Measurements from ENCODE around the gene DMRT3. TPM values are rescaled to one million over a fixed set of nuclear protein-coding genes. Genes with fewer than 3 reads are reported as not detected.

The DMRT3 gene
- total and polyA plus RNA-seq, 2 donors = 0.09 TPM; not detected in 1

DNA sequence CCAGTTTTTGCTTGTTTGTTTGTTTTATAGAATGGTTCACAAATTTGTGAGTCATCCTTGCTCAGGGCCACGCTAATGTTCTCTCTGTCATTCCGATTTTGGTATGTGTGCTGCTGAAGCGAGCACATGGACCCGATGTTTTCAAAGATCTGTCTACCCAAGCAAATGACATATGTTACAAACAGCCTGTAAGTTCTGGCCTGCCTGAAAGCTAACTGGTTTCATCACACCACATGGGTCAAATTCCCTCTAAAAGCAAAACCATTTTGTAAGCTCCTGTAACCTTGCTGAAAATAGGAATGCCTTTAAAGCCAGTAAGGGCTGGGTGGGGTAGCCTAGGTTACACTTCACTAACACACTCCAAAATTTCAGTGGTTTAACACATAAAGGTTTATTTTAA, 25.4 kb downstream of the DMRT3 start:
- H3K27ac ChIP-seq (ENCODE audit: low read depth) = no peak overlapping the region
- DNase-seq (ENCODE audit: extremely low spot score) = no peak
- H3K4me3 ChIP-seq (ENCODE audit: low read depth, low read length) = no peak overlapping the region
- H3K36me3 ChIP-seq (ENCODE audit: insufficient read depth) = no peaks in the 10 kb centered on the region
- H3K4me1 ChIP-seq (ENCODE audit: insufficient read depth) = no peaks in the 10 kb centered on the region
- 80% methylated on average over 4 of the region's 4 CpGs for WGBS

DNA sequence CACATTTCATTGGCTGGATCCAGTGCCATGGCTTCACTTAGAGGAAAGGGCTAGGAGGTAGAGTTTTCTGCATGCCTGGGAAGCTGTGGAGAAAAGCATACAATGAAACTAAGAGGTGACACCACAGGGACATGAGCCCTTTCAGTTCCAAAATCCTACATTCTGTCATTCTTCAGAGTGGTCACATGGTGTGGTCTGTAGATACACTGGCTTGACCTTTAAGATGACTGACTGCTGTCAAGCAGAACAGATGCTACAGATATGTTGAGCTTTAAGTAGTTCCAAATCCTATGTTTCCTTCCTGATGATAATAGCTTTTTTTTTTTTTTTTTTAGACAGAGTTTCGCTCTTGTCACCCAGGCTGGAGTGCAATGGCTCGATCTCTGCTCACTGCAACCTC, 26.2 kb downstream of the DMRT3 start:
- Histone ChIP-seq H3K36me3 (ENCODE audit: insufficient read depth) (no peaks in the 10 kb centered on the region), H3K4me1 (ENCODE audit: insufficient read depth) (no peaks in the 10 kb centered on the region), H3K27ac (ENCODE audit: low read depth) (no peak overlapping the region), H3K4me3 (ENCODE audit: low read depth, low read length) (no peak overlapping the region)
- DNase-seq (ENCODE audit: extremely low spot score) = no peak
- 90% methylated on average over 2 of the region's 2 CpGs for WGBS

DNA sequence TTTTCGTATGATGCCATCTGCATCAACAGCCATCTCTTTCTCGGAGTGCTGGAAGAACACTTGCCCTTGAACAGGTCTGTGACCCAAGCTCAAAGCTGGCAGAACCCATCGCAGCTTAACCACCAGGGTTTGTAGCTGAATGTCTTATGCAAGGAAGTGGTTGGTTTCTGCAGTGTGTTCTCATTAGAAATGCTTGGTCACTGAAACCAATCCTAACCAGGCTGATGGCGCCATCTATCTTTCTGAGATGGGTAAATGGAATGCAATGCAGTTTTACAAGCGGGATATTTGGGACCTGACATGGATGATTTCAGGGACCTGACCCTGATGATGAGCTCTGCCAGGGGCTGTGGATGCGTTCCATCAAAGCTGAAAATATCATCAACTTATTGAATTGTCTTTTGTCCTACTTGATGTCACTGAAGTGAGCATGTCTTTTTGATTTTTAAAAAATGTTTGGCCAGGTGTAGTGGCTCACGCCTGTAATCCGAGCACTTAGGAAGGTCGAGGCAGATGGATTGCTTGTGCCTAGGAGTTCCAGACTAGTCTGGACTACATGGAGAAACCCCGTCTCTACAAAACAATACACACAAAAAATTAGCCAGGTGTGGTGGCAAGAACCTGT, 28.7 kb downstream of the DMRT3 start:
- H3K36me3 ChIP-seq (ENCODE audit: insufficient read depth) = no peaks in the 10 kb centered on the region
- DNase-seq (ENCODE audit: extremely low spot score) = peak; percentile 8
- H3K4me1 ChIP-seq (ENCODE audit: insufficient read depth) = no peaks in the 10 kb centered on the region
- no peak overlapping the region for H3K4me3 ChIP-seq (ENCODE audit: low read depth, low read length)
- H3K27ac ChIP-seq (ENCODE audit: low read depth) = no peak overlapping the region
- WGBS = 59% methylated on average over 10 of the region's 10 CpGs

DNA sequence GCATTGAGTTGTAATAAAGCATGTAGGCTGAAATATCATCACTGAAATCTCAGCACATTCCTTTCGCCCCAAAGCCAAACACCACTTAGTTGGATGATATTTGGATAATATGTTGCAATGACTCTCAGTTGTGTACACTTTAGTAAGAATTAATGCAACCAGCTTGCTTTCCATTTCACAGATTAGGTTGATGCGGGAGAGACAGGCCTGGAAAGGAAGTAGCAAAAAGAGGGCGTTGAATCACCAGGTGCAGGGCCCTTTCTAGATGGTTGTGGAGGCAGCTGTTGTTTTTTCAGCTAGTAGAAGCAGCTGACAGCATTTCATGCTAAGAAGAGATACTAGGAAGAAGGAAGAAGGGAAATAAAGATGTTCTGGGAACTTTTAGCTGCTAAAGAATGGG, 30.9 kb downstream of the DMRT3 start:
- no peak overlapping the region for H3K4me3 ChIP-seq (ENCODE audit: low read depth, low read length)
- no peaks in the 10 kb centered on the region for H3K4me1 ChIP-seq (ENCODE audit: insufficient read depth)
- H3K36me3 ChIP-seq (ENCODE audit: insufficient read depth) = no peaks in the 10 kb centered on the region
- WGBS = 79% methylated on average over 3 of the region's 3 CpGs
- DNase-seq (ENCODE audit: extremely low spot score) = no peak
- H3K27ac ChIP-seq (ENCODE audit: low read depth) = no peak overlapping the region

DNA sequence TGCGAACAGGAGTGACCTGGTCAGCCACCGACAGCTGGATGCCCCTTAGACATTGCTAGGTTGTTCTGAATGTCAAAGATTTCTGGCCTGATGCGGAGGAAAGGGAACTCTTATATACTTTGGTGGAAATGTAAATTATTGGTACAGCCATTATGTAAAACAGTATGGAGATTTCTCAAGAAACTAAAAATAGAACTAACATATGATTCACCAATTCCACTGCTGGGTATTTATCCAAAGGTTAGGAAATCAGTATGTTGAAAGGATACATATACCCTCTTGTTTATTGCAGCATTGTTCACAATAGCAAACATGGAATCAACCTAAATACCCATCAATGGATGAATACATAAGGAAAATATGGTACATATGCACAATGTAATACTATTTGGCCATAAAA, 31.8 kb downstream of the DMRT3 start:
- Histone ChIP-seq H3K36me3 (ENCODE audit: insufficient read depth) (no peaks in the 10 kb centered on the region), H3K4me1 (ENCODE audit: insufficient read depth) (no peaks in the 10 kb centered on the region), H3K27ac (ENCODE audit: low read depth) (no peak overlapping the region), H3K4me3 (ENCODE audit: low read depth, low read length) (no peak overlapping the region)
- 85% methylated on average over 3 of the region's 3 CpGs for WGBS
- no peak for DNase-seq (ENCODE audit: extremely low spot score)

DNA sequence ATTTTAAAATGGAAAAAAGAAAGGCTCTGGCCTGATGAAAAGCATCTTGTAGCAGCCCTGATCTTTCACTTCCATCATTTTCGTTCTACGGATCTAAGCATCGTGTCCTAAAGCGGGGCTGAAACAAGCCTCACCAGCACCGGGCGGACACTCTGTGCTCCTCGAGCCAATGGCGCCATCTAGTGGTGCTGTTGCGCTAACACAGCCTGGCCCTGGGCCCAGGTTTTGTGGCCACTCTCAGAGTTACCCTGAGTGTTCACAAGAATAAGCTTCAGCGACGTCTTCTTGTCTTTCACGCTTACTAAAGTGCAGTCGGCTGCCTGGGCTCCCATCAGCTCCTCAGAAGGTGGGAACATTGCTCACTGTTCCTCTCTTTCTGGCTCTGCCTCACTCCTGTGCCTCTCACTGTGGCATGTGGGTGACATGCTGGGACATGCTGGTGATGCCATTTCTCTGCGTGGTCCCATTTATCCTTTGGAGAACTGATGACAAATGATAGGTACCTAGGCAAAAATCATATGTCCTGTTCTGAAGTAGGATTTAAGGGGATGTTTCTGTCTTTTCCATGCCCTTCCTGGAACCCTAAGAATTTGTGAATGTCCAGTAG, 32.7 kb downstream of the DMRT3 start:
- no peaks in the 10 kb centered on the region for H3K4me1 ChIP-seq (ENCODE audit: insufficient read depth)
- DNase-seq (ENCODE audit: extremely low spot score) = peak; percentile 42
- 9% methylated on average over 14 of the region's 14 CpGs for whole genome bisulfite sequencing
- no peak overlapping the region for H3K27ac ChIP-seq (ENCODE audit: low read depth)
- no peak overlapping the region for H3K4me3 ChIP-seq (ENCODE audit: low read depth, low read length)
- no peaks in the 10 kb centered on the region for H3K36me3 ChIP-seq (ENCODE audit: insufficient read depth)

DNA sequence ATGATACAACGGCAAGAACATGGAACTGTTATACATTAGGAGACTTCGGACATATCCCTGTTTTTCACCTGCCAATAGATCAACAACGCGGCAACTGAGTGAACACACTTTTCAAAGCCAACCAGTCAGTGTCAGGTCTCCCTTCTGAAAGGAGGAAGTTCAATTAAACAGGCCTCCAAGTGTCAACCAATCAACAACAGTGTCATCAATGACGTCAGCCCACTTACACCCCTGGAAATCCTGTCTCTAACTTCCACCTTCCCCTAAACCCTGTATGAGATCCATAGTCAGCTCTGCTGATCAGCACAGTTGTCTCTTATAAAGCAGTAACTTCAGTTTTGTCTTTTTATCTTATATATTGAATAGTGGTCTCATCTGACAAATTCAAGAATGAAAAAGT, 36.6 kb downstream of the DMRT3 start:
- no peak overlapping the region for H3K4me3 ChIP-seq (ENCODE audit: low read depth, low read length)
- no peaks in the 10 kb centered on the region for H3K4me1 ChIP-seq (ENCODE audit: insufficient read depth)
- no peak for DNase-seq (ENCODE audit: extremely low spot score)
- H3K27ac ChIP-seq (ENCODE audit: low read depth) = no peak overlapping the region
- H3K36me3 ChIP-seq (ENCODE audit: insufficient read depth) = no peaks in the 10 kb centered on the region
- WGBS = 71% methylated on average over 5 of the region's 5 CpGs

DNA sequence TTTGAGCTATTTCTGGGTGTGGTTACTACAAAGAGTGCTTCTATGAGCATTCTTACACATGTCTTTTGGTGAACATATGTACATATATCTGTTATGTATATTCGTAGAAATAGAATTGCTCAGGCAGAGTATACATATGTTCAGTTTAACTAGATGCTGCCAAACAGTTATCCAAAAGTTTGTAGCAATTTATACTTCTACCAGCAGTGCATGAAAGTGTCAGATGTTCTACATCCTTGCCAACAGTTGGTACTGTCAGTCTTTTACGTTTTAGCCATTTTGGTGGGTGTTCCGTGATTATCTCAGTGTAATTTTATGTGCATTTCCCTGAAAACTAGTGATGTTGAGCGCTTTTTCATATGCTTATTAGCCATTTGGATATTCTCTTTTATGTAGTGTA, 37.8 kb downstream of the DMRT3 start:
- Histone ChIP-seq H3K4me3 (ENCODE audit: low read depth, low read length) (no peak overlapping the region), H3K36me3 (ENCODE audit: insufficient read depth) (no peaks in the 10 kb centered on the region), H3K27ac (ENCODE audit: low read depth) (no peak overlapping the region), H3K4me1 (ENCODE audit: insufficient read depth) (no peaks in the 10 kb centered on the region)
- WGBS = 76% methylated on average over 4 of the region's 4 CpGs
- no peak for DNase-seq (ENCODE audit: extremely low spot score)

DNA sequence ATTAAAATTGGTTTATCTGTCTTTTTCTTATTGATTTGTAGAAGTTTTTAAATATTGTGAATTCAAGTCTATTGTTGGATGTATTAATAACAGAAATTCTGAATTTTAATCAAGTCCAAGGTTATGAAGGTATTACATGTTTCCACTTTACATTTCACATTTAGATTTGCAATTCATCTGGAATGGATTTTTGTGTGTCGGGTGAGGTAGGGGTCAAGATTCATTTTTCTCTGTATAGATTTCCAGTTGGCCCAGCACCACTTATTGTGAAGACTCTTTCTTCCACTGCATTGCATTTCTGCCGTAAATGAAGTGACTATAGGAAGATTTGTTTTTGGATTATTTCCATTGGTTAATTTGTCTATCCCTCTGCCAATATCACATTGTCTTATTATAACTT, 38.2 kb downstream of the DMRT3 start:
- 89% methylated on average over 2 of the region's 2 CpGs for WGBS
- H3K4me1 ChIP-seq (ENCODE audit: insufficient read depth) = no peaks in the 10 kb centered on the region
- no peak overlapping the region for H3K27ac ChIP-seq (ENCODE audit: low read depth)
- no peaks in the 10 kb centered on the region for H3K36me3 ChIP-seq (ENCODE audit: insufficient read depth)
- H3K4me3 ChIP-seq (ENCODE audit: low read depth, low read length) = no peak overlapping the region
- DNase-seq (ENCODE audit: extremely low spot score) = no peak

DNA sequence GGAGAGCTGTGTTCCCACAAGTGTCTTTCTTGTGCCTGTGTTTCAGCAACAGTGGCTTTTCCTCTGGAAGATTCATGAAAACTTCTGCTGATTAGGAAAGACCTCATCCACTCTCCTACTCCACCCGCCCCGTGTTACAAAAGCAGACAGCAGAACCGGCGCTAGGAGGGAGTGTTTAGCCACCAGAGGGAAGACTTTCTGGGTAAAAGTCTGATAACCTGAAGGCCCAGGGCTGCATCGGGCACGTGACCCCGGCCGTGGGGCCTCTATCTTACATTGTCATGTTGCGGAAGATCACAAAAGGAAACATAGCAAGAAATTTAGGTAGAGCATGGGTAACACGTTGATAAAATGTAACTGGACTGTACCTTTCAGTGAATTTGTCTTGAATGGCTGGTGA, 41.7 kb downstream of the DMRT3 start:
- DNase-seq (ENCODE audit: extremely low spot score) = no peak
- H3K4me1 ChIP-seq (ENCODE audit: insufficient read depth) = no peaks in the 10 kb centered on the region
- WGBS = 17% methylated on average over 10 of the region's 10 CpGs

DNA sequence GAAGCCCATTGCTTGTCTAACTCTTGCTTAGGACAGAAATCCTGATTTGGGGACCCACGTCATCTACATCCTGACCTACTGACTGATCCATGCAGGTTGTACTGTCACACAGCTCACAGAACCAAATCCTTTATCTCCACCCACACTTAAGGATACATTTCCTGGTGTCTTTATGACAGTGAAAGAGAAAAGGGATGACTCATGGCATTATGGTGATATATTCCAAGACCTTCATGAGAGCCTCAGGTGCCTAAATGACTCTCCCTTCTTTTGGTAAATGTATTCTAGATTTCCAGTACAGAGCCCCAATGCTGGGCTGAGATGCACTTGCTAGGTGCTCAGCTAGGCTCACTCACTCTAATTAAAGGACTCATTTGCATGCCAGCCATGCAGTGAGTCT, 47.7 kb downstream of the DMRT3 start:
- Histone ChIP-seq H3K4me3 (ENCODE audit: low read depth, low read length) (no peak overlapping the region), H3K27ac (ENCODE audit: low read depth) (no peak overlapping the region), H3K4me1 (ENCODE audit: insufficient read depth) (no peaks in the 10 kb centered on the region), H3K36me3 (ENCODE audit: insufficient read depth) (no peaks in the 10 kb centered on the region)
- DNase-seq (ENCODE audit: extremely low spot score) = no peak
- 86% methylated on average over 1 of the region's 1 CpG for WGBS

More for the DNA sequence above, 41.7 kb downstream of the DMRT3 start:
- no peak overlapping the region for H3K27ac ChIP-seq (ENCODE audit: low read depth)
- no peaks in the 10 kb centered on the region for H3K36me3 ChIP-seq (ENCODE audit: insufficient read depth)
- H3K4me3 ChIP-seq (ENCODE audit: low read depth, low read length) = no peak overlapping the region

DNA sequence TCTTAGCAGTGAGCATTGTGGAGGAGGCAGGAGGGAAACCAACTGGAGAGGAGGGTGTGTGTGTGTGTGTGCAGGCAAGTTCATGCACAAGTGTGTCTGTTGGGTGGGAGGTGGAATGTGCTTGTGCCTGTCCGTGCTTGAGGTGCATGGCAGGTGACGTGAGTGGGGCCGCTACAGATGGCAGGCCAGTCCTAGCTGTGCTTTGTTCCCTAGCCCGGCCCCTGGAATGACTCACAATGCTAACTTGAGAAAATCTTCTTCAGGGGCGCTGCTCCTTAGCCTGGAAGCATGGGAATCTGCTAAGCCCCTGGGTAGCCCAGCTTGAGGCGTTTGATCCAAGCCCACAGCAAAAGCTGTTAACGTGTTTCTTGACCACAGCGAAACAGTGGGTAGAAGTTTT, 48.7 kb downstream of the DMRT3 start:
- Histone ChIP-seq H3K36me3 (ENCODE audit: insufficient read depth) (no peaks in the 10 kb centered on the region), H3K4me3 (ENCODE audit: low read depth, low read length) (no peak overlapping the region), H3K27ac (ENCODE audit: low read depth) (no peak overlapping the region), H3K4me1 (ENCODE audit: insufficient read depth) (no peaks in the 10 kb centered on the region)
- no peak for DNase-seq (ENCODE audit: extremely low spot score)
- 57% methylated on average over 8 of the region's 8 CpGs for WGBS

DNA sequence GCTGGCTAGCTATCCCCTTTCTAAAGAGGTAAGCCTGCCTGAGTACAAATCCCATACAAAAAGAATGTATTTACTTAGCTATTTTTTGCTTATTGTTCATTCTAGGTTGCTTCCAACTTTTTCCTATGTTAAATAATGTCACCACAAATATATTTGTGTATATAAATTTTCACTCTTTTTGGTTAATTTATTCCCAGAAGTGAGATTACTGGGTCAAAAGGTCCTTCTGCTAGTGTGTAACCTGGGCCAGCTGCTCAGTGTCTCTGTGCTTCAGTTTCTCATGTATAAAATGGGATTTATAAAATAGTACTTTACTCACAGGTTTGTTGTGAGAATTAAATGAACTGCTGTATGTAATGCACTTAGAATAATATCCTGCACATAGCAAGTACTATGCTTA, 49.8 kb downstream of the DMRT3 start:
- Histone ChIP-seq H3K36me3 (ENCODE audit: insufficient read depth) (no peaks in the 10 kb centered on the region), H3K27ac (ENCODE audit: low read depth) (no peak overlapping the region), H3K4me1 (ENCODE audit: insufficient read depth) (no peaks in the 10 kb centered on the region), H3K4me3 (ENCODE audit: low read depth, low read length) (no peak overlapping the region)
- DNase-seq (ENCODE audit: extremely low spot score) = no peak

DNA sequence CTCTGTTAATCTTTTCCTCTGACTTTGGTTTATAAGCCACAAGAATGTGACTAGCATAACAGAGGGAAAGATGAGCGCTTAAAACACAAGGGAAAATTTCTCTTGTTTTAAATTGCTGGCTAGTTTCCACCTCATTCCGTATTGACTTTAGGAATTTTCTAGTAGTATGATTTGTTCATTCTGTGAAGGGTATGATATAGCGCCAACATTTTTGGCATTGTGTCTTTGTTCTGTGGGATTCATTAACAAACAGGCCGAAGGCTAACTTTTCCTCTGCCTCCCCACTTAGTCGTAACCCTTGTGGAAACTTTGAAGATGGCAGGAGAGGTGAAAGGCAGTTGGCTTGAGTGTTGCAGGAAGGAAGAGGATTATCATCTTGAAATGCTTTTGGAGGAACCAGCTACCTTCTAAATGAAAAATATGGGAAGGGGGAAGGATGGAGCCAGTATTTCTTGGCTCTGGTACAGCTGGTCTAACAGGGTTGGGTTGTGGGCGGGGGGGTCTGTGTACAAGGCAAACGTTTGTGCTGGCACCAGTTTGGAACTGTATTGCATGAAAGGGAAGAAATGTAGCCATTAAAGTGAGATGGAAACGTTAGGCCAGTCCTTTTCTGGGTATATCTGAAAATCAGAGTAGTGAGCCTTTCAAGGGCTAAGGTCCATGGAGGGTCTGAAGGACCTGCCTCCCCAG, 52.2 kb downstream of the DMRT3 start:
- Histone ChIP-seq H3K4me3 (ENCODE audit: low read depth, low read length) (no peak overlapping the region), H3K36me3 (ENCODE audit: insufficient read depth) (no peaks in the 10 kb centered on the region), H3K4me1 (ENCODE audit: insufficient read depth) (no peaks in the 10 kb centered on the region), H3K27ac (ENCODE audit: low read depth) (no peak overlapping the region)
- no peak for DNase-seq (ENCODE audit: extremely low spot score)
- 62% methylated on average over 8 of the region's 8 CpGs for WGBS

Data from urinary bladder (tissue), 4 donors.